ENCODE data around the gene ALDH1B1.

The ALDH1B1 gene

DNA sequence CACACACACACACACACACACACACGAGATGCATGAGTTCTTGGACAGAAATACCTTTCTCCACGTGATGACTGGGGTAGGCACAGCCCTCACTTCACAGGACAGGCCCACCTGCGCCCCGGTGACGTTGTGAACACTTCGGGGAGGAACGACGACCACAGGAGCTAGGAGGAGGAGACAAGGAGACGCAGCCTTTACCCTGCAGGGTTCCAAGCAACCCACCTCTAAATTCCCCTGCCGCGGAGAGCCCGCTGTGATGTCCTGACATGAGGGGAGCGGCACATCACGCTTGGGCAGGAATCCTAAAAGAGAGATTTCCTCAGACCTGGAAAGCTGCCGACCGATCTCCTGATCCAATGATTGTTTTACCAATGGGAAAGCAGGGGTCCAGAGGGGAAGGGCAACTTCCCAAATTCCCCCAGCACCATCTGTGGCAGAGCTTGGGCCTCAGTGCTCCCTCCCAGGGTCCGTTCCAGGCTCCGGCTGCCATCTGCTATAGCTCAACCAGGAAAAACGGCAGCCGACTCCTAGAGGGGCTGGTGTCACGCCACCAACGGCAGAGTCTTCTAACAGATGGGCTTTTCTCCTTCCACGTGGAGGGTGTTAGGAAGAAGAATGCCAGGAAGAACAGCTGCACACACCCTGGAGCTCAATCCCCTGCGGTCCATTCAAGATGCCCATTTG, 21.7 kb downstream of the ALDH1B1 start:
- Histone ChIP-seq H3K4me1 (ENCODE audit: control insufficient read depth, insufficient read depth, low read length) (0 out of 2 replicates have a peak, but pooled peaks cover 2% of the 10 kb centered on the region), H3K4me3 (ENCODE audit: low read length) (no peak overlapping the region), H3K9me3 (ENCODE audit: control insufficient read depth, insufficient read depth, low read length) (no peaks in the 10 kb centered on the region), H3K27me3 (ENCODE audit: control insufficient read depth, insufficient read depth, low read length) (no peaks in the 10 kb centered on the region), H3K36me3 (ENCODE audit: control insufficient read depth, insufficient read depth, low read length) (no peaks in the 10 kb centered on the region), H3K27ac (ENCODE audit: low read length) (no peak overlapping the region)
- WGBS (ENCODE audit: insufficient coverage, insufficient read length): no CpG with 5 or more reads among the region's 24 CpGs
- DNase-seq (ENCODE audit: low read depth, low spot score): no peak

DNA sequence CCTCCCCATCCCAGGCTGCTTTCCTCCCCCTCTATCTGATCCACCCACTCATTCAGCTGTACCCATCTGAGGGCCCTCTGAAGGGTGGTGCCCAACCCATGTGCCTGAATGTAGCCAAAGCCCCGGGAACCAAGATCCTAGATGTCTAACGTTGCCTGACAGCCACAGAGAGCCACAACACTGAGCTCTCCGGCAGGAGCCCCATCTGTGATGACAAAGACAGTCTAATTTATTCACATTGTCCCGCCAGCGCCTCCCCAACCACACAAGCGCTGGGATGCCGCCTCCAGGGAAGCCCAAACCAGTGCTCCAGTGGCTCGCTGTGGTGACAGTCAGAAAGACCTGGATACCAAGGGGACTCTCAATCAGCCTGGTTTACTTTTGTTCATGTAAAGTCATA, 23.4 kb downstream of the ALDH1B1 start:
- Histone ChIP-seq H3K27ac (ENCODE audit: low read length) (no peak overlapping the region), H3K27me3 (ENCODE audit: control insufficient read depth, insufficient read depth, low read length) (no peaks in the 10 kb centered on the region), H3K4me3 (ENCODE audit: low read length) (no peak overlapping the region), H3K36me3 (ENCODE audit: control insufficient read depth, insufficient read depth, low read length) (no peaks in the 10 kb centered on the region), H3K4me1 (ENCODE audit: control insufficient read depth, insufficient read depth, low read length) (0 out of 2 replicates have a peak, but pooled peaks cover 2% of the 10 kb centered on the region), H3K9me3 (ENCODE audit: control insufficient read depth, insufficient read depth, low read length) (no peaks in the 10 kb centered on the region)
- WGBS (ENCODE audit: insufficient coverage, insufficient read length): no CpG with 5 or more reads among the region's 8 CpGs
- DNase-seq (ENCODE audit: low read depth, low spot score): no peak

DNA sequence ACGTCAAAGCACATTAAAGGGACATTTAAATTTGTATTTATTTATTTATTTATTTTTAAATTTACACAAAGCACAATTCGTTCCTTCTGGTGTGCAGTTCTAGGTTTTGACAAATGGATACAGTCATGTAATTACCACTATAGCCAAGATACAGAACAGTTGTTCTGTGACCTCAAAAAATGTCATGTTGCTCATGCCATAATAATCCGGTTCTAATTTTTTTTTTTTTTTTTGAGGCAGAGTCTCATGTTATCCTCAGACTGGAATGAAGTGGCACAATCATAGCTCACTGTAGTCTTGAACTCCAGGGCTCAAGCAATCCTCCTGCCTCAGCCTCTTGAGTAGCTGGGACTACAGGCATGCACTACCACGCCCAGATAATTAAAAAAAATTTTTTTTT, 24.0 kb downstream of the ALDH1B1 start:
- no peak for DNase-seq (ENCODE audit: low read depth, low spot score)
- no peaks in the 10 kb centered on the region for H3K36me3 ChIP-seq (ENCODE audit: control insufficient read depth, insufficient read depth, low read length)
- no peak overlapping the region for H3K4me3 ChIP-seq (ENCODE audit: low read length)
- H3K27ac ChIP-seq (ENCODE audit: low read length): no peak overlapping the region
- no peaks in the 10 kb centered on the region for H3K27me3 ChIP-seq (ENCODE audit: control insufficient read depth, insufficient read depth, low read length)
- peaks cover 2% of the 10 kb centered on the region; the same call in 1 of the 2 replicates for H3K4me1 ChIP-seq (ENCODE audit: control insufficient read depth, insufficient read depth, low read length)
- no CpG with 5 or more reads among the region's 4 CpGs for WGBS (ENCODE audit: insufficient coverage, insufficient read length)
- no peaks in the 10 kb centered on the region for H3K9me3 ChIP-seq (ENCODE audit: control insufficient read depth, insufficient read depth, low read length)

DNA sequence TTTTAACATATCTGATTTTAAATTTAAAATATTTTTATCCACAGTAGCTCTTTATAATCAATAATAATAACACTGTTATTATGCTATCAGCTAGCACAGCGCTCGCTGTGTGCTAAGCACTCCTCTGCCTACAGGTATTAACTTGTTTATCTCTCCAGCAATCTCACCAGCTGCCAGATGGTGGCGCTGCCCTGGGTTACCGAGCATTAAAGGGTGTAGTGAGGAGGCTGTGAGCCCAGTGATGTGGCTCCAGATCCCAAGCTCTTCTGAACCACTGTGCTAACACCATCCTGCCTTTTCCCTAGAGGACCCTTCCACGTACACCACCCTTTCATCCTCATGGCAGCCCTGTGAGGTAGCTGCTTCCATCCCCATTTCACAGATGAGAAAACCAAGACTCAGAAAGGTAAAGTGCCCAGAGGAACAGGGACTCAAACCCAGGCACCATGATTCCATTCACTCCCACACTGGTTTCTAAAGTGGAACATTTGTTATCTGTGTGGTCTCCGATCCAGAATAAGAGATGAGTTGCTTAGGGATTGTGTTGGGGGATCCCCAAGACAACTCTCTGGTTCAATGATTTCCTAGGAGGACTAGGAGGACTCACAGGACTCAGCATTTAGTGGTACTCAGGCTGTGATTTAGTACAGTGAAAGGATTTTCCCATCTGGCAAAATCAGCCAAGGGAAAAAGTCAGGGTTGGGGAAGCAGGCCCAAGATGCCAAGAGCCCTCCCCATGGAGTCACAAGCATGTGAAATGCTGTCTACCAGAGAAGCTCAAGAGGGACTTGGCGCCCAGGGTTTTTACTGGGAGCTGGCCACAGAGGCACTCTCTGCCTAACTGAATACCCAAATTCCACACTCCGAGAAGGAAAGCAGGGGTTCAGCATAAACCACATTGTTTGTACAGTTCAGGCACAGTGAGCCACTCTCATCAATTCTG, 24.8 kb downstream of the ALDH1B1 start:
- no peaks in the 10 kb centered on the region for H3K9me3 ChIP-seq (ENCODE audit: control insufficient read depth, insufficient read depth, low read length)
- no peaks in the 10 kb centered on the region for H3K27me3 ChIP-seq (ENCODE audit: control insufficient read depth, insufficient read depth, low read length)
- peak; percentile 61 for DNase-seq (ENCODE audit: low read depth, low spot score)
- H3K4me3 ChIP-seq (ENCODE audit: low read length): no peak overlapping the region
- whole genome bisulfite sequencing (ENCODE audit: insufficient coverage, insufficient read length): no CpG with 5 or more reads among the region's 8 CpGs
- no peak overlapping the region for H3K27ac ChIP-seq (ENCODE audit: low read length)
- H3K4me1 ChIP-seq (ENCODE audit: control insufficient read depth, insufficient read depth, low read length): peaks cover 5% of the 10 kb centered on the region; the same call in 1 of the 2 replicates
- H3K36me3 ChIP-seq (ENCODE audit: control insufficient read depth, insufficient read depth, low read length): no peaks in the 10 kb centered on the region

DNA sequence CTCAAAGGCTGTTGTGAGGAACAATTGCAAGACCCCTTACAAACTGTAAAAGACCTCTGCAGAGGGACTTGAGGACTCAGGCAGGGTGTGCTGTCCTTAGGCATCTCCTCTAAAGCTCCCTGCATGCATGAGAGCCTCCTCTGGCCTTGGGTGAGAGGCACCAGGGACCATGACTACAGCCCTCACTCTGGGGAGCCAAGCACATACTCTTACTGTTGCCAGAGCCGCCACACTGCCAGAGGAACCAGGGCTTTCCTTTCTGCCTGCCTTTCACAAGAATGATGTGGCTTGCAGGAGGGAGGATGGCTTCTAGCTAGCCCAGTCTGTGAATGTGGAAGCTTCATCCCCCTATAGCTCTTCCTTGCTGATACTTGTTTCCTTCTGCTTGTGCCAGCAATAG, 25.9 kb downstream of the ALDH1B1 start:
- peaks cover 5% of the 10 kb centered on the region; the same call in 1 of the 2 replicates for H3K4me1 ChIP-seq (ENCODE audit: control insufficient read depth, insufficient read depth, low read length)
- no CpG with 5 or more reads among the region's 1 CpG for WGBS (ENCODE audit: insufficient coverage, insufficient read length)
- H3K4me3 ChIP-seq (ENCODE audit: low read length): no peak overlapping the region
- no peaks in the 10 kb centered on the region; the same call in 1 of the 2 replicates for H3K27me3 ChIP-seq (ENCODE audit: control insufficient read depth, insufficient read depth, low read length)
- no peak overlapping the region for H3K27ac ChIP-seq (ENCODE audit: low read length)
- DNase-seq (ENCODE audit: low read depth, low spot score): no peak
- H3K36me3 ChIP-seq (ENCODE audit: control insufficient read depth, insufficient read depth, low read length): no peaks in the 10 kb centered on the region
- H3K9me3 ChIP-seq (ENCODE audit: control insufficient read depth, insufficient read depth, low read length): no peaks in the 10 kb centered on the region

DNA sequence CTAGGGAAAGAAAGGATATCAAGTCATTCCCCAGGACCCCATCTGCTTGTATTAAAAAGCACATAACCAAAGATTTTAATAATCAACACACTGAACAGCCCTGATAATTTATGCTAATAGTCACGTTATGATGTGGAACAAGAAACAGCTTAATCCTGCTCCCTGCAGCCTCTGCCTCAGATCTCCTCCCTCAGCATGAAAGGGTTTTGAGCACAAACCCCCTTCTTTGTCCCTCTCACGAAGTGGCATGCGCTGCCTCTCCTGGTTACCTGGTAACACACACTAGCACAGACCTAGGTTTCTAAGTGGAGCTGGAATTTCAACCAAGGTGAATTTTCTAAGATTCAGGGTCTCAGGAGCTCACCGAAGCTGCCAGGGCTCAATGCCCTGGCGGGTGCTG, 26.7 kb downstream of the ALDH1B1 start:
- no CpG with 5 or more reads among the region's 5 CpGs for WGBS (ENCODE audit: insufficient coverage, insufficient read length)
- Histone ChIP-seq H3K27ac (ENCODE audit: low read length) (no peak overlapping the region), H3K4me1 (ENCODE audit: control insufficient read depth, insufficient read depth, low read length) (peaks cover 7% of the 10 kb centered on the region), H3K36me3 (ENCODE audit: control insufficient read depth, insufficient read depth, low read length) (no peaks in the 10 kb centered on the region), H3K27me3 (ENCODE audit: control insufficient read depth, insufficient read depth, low read length) (peaks cover 3% of the 10 kb centered on the region; the same call in 1 of the 2 replicates), H3K4me3 (ENCODE audit: low read length) (no peak overlapping the region), H3K9me3 (ENCODE audit: control insufficient read depth, insufficient read depth, low read length) (no peaks in the 10 kb centered on the region)
- no peak for DNase-seq (ENCODE audit: low read depth, low spot score)

DNA sequence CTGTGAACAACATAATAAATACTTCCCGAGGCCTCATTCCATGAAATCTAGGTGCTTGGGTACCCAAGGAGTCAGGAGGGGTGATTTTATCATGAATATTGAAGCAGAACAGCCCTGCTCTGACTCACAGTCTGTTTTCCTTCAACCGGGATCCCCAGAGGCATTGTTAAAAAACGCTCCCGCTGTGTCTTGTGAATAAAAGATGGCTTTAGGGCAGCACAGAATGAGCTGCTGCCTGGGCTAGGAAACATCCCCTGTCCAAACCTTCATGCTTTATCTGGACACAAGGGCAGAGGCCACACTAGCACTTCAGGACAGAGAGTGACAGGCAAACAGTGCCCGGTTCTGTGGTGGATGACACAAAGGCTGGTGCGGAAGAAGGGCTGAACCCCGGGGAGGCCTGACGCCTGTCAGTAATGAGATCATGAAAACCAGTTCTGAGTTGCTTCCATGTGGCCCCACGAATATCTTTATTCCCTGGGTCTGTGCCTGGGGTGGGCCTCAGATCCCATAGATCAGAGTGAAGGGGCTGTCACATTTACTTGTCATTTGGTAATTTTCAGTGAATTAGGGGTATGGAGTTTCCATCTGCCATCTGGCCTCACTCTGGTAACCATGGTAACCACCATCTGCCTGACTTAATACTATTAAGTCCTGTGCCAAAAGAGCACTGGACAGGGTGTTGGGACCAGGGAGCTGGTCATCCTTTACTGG, 29.2 kb downstream of the ALDH1B1 start:
- H3K4me1 ChIP-seq (ENCODE audit: control insufficient read depth, insufficient read depth, low read length): peaks cover 7% of the 10 kb centered on the region
- H3K36me3 ChIP-seq (ENCODE audit: control insufficient read depth, insufficient read depth, low read length): no peaks in the 10 kb centered on the region
- no peak overlapping the region for H3K4me3 ChIP-seq (ENCODE audit: low read length)
- whole genome bisulfite sequencing (ENCODE audit: insufficient coverage, insufficient read length): no CpG with 5 or more reads among the region's 9 CpGs
- peaks cover 12% of the 10 kb centered on the region; the same call in 1 of the 2 replicates for H3K27me3 ChIP-seq (ENCODE audit: control insufficient read depth, insufficient read depth, low read length)
- no peak for DNase-seq (ENCODE audit: low read depth, low spot score)
- H3K9me3 ChIP-seq (ENCODE audit: control insufficient read depth, insufficient read depth, low read length): no peaks in the 10 kb centered on the region
- H3K27ac ChIP-seq (ENCODE audit: low read length): no peak overlapping the region

DNA sequence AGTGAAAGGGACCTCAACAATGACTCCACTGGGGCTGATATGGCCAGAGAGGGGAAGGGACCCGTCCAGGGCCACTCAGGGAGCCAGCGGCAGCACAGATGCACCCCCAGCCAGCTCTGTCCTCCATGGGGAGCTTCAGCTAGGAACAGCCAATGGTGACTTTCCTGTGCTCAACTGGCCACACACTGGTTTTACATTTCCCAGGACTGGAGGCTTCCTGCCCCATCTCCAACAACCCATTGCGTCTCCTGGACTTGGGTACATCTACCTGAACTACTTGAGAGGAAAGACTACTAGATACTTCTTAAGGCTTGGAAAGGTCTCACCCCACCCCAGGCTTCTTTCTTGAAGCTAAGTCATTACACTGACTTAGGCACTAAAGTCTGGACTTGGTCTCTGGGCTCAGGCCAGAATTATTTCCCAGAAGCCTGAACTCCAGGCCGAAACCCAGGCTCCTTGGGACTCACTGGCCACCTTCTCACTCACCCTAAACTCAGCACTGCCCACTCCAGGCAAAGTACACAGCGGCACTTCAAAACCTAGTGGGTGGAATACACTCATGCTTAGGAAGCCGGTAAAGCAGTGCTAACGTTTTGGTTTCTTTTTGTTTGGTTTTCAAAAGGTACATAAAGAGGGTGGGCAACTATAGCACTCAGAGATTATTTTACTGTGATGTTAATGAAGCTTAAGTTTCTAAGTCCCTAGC, 30.2 kb downstream of the ALDH1B1 start:
- Histone ChIP-seq H3K9me3 (ENCODE audit: control insufficient read depth, insufficient read depth, low read length) (no peaks in the 10 kb centered on the region), H3K4me3 (ENCODE audit: low read length) (no peak overlapping the region), H3K36me3 (ENCODE audit: control insufficient read depth, insufficient read depth, low read length) (no peaks in the 10 kb centered on the region), H3K4me1 (ENCODE audit: control insufficient read depth, insufficient read depth, low read length) (peaks cover 7% of the 10 kb centered on the region), H3K27me3 (ENCODE audit: control insufficient read depth, insufficient read depth, low read length) (peaks cover 12% of the 10 kb centered on the region; the same call in 1 of the 2 replicates), H3K27ac (ENCODE audit: low read length) (no peak overlapping the region)
- WGBS (ENCODE audit: insufficient coverage, insufficient read length): no CpG with 5 or more reads among the region's 7 CpGs
- no peak for DNase-seq (ENCODE audit: low read depth, low spot score)

DNA sequence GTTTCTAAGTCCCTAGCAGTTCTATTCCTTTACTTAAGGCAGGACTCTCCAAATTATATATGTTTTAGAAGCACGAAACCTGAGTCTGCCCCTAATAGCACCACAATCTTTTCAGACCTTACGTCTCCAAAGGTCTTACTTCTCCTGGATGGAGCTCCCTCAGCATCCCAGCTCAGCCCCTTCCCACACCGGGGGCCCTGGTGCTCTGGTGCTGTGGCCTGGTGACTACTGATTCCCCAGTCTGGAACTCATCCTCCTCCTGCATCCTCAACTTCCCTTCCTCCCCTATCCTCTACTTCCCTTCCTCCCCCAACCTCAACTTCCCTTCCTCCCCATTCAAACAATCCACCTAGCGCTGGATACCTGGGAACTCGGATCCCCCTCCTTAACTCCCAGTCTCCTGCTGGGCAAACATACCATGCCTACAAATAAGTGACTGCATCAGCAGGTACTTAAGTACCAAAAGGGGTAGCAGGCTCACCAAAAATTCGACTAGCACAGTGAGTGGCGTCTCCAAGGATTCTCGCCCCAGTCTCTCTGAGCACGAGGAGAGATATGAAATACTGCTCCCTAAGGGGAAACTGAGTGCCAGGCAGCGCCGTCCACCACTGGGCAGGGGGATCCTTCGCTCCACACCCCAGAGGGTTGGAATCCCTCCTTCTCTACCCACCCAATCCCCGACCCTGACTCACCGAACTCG, 30.9 kb downstream of the ALDH1B1 start:
- Histone ChIP-seq H3K4me1 (ENCODE audit: control insufficient read depth, insufficient read depth, low read length) (peaks cover 7% of the 10 kb centered on the region), H3K36me3 (ENCODE audit: control insufficient read depth, insufficient read depth, low read length) (no peaks in the 10 kb centered on the region), H3K27ac (ENCODE audit: low read length) (no peak overlapping the region), H3K27me3 (ENCODE audit: control insufficient read depth, insufficient read depth, low read length) (peaks cover 12% of the 10 kb centered on the region; the same call in 1 of the 2 replicates), H3K9me3 (ENCODE audit: control insufficient read depth, insufficient read depth, low read length) (no peaks in the 10 kb centered on the region), H3K4me3 (ENCODE audit: low read length) (peak overlapping the region; percentile 47; the same call in 1 of the 2 replicates)
- WGBS (ENCODE audit: insufficient coverage, insufficient read length): no CpG with 5 or more reads among the region's 15 CpGs
- no peak for DNase-seq (ENCODE audit: low read depth, low spot score)

Measured in iPS DF 6.9 (cell line).